Lung (tissue), 12 donors: ENCODE measurements around the gene ZNF169. TPM values are rescaled to one million over a fixed set of nuclear protein-coding genes. Genes with fewer than 3 reads are reported as not detected.

ENCODE experiments used
- ATAC-seq: fragments of 200-7000 bp; cut with Tn5 transposase; one replicate; pipeline ENCODE4 v1.9.1; 2020; ENCODE audit warnings: moderate number of reproducible peaks; ENCODE audit not compliant: insufficient read depth, low FRiP score
- DNase-seq, 3 donors: peaks; one replicate each; pipeline ENCODE4 v3.0.0-alpha.2; 2013 to 2017
- H3K27ac ChIP-seq, 2 donors: one replicate each; pipeline ENCODE4 v1.5.1; 2013; ENCODE audit warnings: mild to moderate bottlenecking in 2 of 2, moderate library complexity in 2 of 2, control low read depth in 1 of 2, inconsistent platforms in 1 of 2, low read depth in 1 of 2, low read length in 1 of 2
- H3K27me3 ChIP-seq, 3 donors: one replicate each; pipeline ENCODE4 v1.5.1; 2013; ENCODE audit warnings: low read length in 2 of 3; ENCODE audit not compliant: control insufficient read depth in 3 of 3, insufficient read depth in 3 of 3
- H3K36me3 ChIP-seq, 4 donors: one replicate each; pipeline ENCODE4 v1.5.1; 2013; ENCODE audit warnings: low read length in 4 of 4, mild to moderate bottlenecking in 1 of 4, moderate library complexity in 1 of 4; ENCODE audit not compliant: control insufficient read depth in 4 of 4, insufficient read depth in 4 of 4
- H3K4me1 ChIP-seq, 5 donors: one replicate each; pipeline ENCODE4 v1.5.1; 2013; ENCODE audit warnings: low read length in 5 of 5, mild to moderate bottlenecking in 2 of 5, moderate library complexity in 1 of 5; ENCODE audit not compliant: control insufficient read depth in 5 of 5, insufficient read depth in 5 of 5
- H3K4me3 ChIP-seq: one replicate; pipeline ENCODE4 v1.5.1; 2013; ENCODE audit warnings: mild to moderate bottlenecking, control low read depth, moderate library complexity
- H3K9ac ChIP-seq, 2 donors: one replicate each; pipeline ENCODE4 v1.5.1; 2013; ENCODE audit warnings: low read length in 2 of 2, control low read depth in 1 of 2; ENCODE audit not compliant: insufficient read depth in 1 of 2
- H3K9me3 ChIP-seq, 4 donors: one replicate each; pipeline ENCODE4 v1.5.1; 2013; ENCODE audit warnings: low read length in 3 of 4, mild to moderate bottlenecking in 1 of 4, moderate library complexity in 1 of 4; ENCODE audit not compliant: control insufficient read depth in 4 of 4, insufficient read depth in 3 of 4
- CTCF ChIP-seq: IDR thresholded peaks from 2 replicates; pipeline ENCODE4 v1.5.1; 2012; ENCODE audit warnings: mild to moderate bottlenecking; ENCODE audit errors: control extremely low read depth, extremely low read depth
- WGBS, 2 donors: extraction: QIAGEN DNeasy Blood & Tissue Kit; methylation state at CpG; one replicate each; pipeline ENCODE4 v1.1.7; 2013; 5-methylcytosine and 5-hydroxymethylcytosine counted together
- polyA plus RNA-seq, 2 donors: library from polyadenylated mRNA; stranded (reverse); fragments of 200-250 nt; gene quantifications; one replicate each; pipeline ENCODE4 v1.2.1, GENCODE V29; 2013
- total RNA-seq, 2 donors: library from RNA; depleted of rRNA in 1 of 2; stranded (reverse); fragments of >200 nt in 1 of 2; gene quantifications; one replicate each; pipeline ENCODE4 v1.2.1, GENCODE V29; 2014 to 2021
- donor health status: control.
- donor health status: control.
- donor health status: Bipolar disorder and iron deficiency.
- donor health status: healthy.
- donor health status: DM: yes; HTN: yes; CAD: no.

Gene ZNF169
- total and polyA plus RNA-seq, 4 donors, result 2.3 to 8.7 (median 4.8) TPM

GRCh38 chr9:94281101-94281500 lies 22.0 kb downstream of the ZNF169 start:
- peaks cover 0 to 8% (median 2%) of the 10 kb centered on the region in 4 donors for H3K36me3 ChIP-seq
- H3K4me1 ChIP-seq, result no peaks in the 10 kb centered on the region
- DNase-seq, result no peak
- no peak overlapping the region for H3K9ac ChIP-seq
- no peaks in the 10 kb centered on the region for H3K27me3 ChIP-seq
- H3K9me3 ChIP-seq, result peaks cover 0 to 5% (median 1%) of the 10 kb centered on the region in 4 donors
- no peak for ATAC-seq
- no peak for TF ChIP-seq CTCF
- H3K27ac ChIP-seq, result no peak overlapping the region
- no peak overlapping the region for H3K4me3 ChIP-seq

- whole genome bisulfite sequencing, 2 donors, result 94 to 97% methylated on average over 3 of the region's 3 CpGs
- Histone ChIP-seq H3K4me1 (no peaks in the 10 kb centered on the region), H3K9ac (no peak overlapping the region), H3K9me3 (no peaks in the 10 kb centered on the region), H3K4me3 (no peak overlapping the region), H3K27me3 (no peaks in the 10 kb centered on the region), H3K27ac (no peak overlapping the region), H3K36me3 (peaks cover 0 to 3% (median 1%) of the 10 kb centered on the region in 4 donors)
- no peak for ATAC-seq
- no peak for DNase-seq
- TF ChIP-seq CTCF, result no peak
These were observed 27.0 kb downstream of the ZNF169 start for GRCh38 chr9:94286116-94286515.

GRCh38 chr9:94287877-94288513 lies 28.9 kb downstream of the ZNF169 start:
- no peak for ATAC-seq
- H3K4me1 ChIP-seq, result peaks cover 0 to under 1% (median 0%) of the 10 kb centered on the region in 5 donors
- H3K27me3 ChIP-seq, result no peaks in the 10 kb centered on the region
- WGBS, 2 donors, result 90 to 93% methylated on average over 7 of the region's 7 CpGs
- H3K9ac ChIP-seq, result no peak overlapping the region
- no peak overlapping the region for H3K4me3 ChIP-seq
- no peaks in the 10 kb centered on the region for H3K9me3 ChIP-seq
- no peak for DNase-seq
- peaks cover 0 to 6% (median 2%) of the 10 kb centered on the region in 4 donors for H3K36me3 ChIP-seq
- H3K27ac ChIP-seq, result peak overlapping the region in 1 of 2 donors; percentile 36
- TF ChIP-seq CTCF, result no peak

DNA sequence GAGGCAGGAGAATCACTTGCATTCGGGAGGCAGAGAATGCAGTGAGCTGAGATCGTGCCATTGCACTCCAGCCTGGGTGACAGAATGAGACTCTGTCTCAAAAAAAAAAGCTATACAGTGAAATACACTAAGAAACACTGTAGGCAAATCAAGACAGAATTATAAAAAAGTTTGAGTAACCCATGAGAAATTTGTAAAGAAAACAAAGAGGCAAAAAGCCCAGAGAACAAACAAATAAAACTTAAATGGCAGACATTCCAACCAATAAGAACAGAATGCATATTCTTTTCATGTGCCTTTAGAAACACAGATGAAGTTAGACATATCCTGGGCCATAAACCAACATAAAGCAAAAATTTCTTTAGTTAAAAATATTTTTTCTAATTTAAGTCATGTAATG lies 30.6 kb downstream of the ZNF169 start:
- H3K27ac ChIP-seq, result no peak overlapping the region
- H3K36me3 ChIP-seq, result peaks cover 0 to 7% (median 3%) of the 10 kb centered on the region in 4 donors
- H3K4me1 ChIP-seq, result peaks cover 0 to 1% (median 0%) of the 10 kb centered on the region in 5 donors
- H3K9ac ChIP-seq, result no peak overlapping the region
- H3K27me3 ChIP-seq, result no peaks in the 10 kb centered on the region
- no peak for TF ChIP-seq CTCF
- 94 to 96% methylated on average over 2 of the region's 2 CpGs for WGBS, 2 donors
- no peak overlapping the region for H3K4me3 ChIP-seq
- no peak for ATAC-seq
- no peaks in the 10 kb centered on the region for H3K9me3 ChIP-seq
- DNase-seq, result no peak
